GM12801 (cell line): Measurements from ENCODE around the gene CACNG4.

Source experiments
- TF ChIP-seq, protein P1 (sequence below): IDR thresholded peaks from one replicate; pipeline ENCODE4 v1.5.1; 2011; ENCODE audit warnings: control low read depth; ENCODE audit not compliant: insufficient read length; ENCODE audit errors: extremely low read depth

CACNG4 gene

DNA sequence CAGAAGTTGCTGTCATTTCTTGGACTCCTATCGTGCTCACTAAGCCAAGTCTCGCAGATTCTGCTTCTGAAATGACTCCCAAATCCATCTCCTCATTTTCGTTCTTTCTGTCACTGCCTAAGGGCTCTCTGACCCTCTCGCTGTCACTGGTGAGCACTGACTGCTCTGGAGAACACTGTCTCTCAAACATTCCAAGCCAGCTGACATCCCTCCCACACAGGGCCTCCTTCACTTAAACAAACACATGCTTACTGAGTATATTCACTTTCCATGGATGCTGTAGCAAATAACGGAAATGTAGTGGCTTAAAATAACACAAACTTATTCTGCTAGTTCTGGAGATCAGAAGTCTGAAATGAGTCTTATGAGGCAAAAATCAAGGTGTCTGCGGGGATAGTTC is 98.6 kb downstream of the CACNG4 start:
- TF ChIP-seq, protein P1, sequence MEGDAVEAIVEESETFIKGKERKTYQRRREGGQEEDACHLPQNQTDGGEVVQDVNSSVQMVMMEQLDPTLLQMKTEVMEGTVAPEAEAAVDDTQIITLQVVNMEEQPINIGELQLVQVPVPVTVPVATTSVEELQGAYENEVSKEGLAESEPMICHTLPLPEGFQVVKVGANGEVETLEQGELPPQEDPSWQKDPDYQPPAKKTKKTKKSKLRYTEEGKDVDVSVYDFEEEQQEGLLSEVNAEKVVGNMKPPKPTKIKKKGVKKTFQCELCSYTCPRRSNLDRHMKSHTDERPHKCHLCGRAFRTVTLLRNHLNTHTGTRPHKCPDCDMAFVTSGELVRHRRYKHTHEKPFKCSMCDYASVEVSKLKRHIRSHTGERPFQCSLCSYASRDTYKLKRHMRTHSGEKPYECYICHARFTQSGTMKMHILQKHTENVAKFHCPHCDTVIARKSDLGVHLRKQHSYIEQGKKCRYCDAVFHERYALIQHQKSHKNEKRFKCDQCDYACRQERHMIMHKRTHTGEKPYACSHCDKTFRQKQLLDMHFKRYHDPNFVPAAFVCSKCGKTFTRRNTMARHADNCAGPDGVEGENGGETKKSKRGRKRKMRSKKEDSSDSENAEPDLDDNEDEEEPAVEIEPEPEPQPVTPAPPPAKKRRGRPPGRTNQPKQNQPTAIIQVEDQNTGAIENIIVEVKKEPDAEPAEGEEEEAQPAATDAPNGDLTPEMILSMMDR = no peak

- TF ChIP-seq, protein P1 = no peak
Observed at GRCh38 chr17:67066717-67067116, 102.2 kb downstream of the CACNG4 start.

- TF ChIP-seq, protein P1 = no peak
Observed at GRCh38 chr17:67067571-67068482, 103.3 kb downstream of the CACNG4 start.

GRCh38 chr17:67068999-67069398 is 104.5 kb downstream of the CACNG4 start:
- TF ChIP-seq, protein P1 = no peak

DNA sequence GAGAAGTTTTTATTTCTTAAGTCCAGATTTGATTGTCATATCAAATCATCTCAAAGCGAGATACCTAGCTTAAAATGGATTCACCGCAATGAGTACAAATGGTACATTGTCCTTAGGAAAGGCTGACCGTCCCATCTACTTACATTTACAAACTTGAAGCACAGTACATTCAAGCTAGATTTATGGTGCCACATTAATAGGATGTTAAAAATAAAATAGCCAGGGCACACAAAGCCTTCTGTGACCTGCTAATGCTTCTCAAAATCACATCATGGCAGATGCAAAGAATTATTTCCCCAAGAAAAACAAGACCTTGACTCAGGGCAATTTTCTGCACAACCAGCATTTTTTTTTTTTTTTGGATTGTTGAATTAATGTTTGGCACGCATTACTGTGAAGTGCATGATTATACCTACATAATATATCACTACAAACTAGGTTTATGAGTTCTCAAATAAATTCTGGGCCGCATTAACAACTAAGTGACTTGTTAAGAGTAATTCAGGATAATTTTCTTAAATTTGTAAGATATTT is 105.2 kb downstream of the CACNG4 start:
- TF ChIP-seq, protein P1 = no peak

DNA sequence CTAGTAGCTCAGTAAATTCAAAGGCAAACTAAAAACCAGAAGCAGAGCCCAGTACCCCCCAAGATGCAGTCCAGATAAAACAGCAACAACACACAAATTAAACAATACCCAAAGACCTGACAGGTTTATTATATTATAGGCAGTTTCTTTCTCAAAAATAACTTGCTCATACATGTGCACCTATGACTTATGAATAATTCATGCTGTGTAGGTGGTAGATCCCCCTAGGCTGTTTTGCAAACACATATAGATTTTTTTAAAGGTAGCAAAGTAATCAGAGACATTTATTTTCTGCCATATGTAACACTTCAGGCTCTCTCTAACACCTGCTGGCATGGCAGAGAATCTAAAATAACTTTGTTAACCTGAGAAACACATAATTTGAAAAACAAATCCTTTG is 107.1 kb downstream of the CACNG4 start:
- TF ChIP-seq, protein P1 = no peak

DNA sequence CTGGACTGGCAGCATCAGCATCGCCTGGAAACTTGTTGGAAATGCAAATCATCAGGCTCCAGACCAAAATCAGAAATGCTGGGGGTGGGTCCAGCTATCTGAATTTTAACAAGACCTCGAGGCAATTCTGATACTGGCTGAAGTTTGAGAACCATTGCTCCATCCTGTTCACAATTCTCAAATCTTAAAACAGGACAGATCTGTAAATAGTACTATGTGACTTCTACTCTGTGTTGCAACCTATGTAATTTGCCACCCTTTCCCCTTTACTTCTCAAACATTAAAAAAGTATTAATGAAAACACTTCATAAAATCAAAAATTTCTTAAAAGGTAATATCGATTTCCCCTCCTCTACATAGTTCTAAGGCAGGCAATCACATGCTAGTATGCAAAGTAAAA is 108.4 kb downstream of the CACNG4 start:
- TF ChIP-seq, protein P1 = no peak
